Measurements from ENCODE around the gene SNX1.

SNX1 gene

DNA sequence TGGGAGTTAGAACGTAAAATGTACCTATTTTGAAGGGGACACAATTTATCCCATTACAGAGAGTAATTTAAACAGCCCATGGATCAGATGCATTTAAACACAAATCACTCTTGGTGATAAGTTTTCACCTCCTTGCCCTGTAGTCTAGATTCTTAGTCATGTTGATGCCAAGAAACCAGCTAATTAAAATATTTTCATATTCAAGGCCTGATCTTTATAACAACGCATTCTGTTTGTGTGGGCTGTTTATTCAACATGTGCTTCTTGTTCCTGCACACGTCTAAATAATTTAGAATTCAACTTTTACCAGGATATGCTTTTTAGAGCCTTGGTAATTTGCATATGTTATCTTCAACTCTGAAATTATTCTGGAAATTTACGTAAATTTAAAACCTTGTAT lies 25.8 kb downstream of the SNX1 start:
- Histone ChIP-seq H3K4me3 (ENCODE audit: low read depth, low read length) (no peak overlapping the region), H3K36me3 (replicated peaks) (peaks cover 58% of the 10 kb centered on the region), H3K27ac (no peak overlapping the region), H3K27me3 (replicated peaks) (no peaks in the 10 kb centered on the region)
- in situ Hi-C loops (cut with HindIII; ENCODE audit: low pct_ligation_motif_present, low sequenced_read_pairs), result no loop called here
- no peak for DNase-seq
- TF ChIP-seq CTCF (IDR thresholded peaks at IDR 0.05; ENCODE audit: low read depth, low read length, missing control alignments), result no peak

DNA sequence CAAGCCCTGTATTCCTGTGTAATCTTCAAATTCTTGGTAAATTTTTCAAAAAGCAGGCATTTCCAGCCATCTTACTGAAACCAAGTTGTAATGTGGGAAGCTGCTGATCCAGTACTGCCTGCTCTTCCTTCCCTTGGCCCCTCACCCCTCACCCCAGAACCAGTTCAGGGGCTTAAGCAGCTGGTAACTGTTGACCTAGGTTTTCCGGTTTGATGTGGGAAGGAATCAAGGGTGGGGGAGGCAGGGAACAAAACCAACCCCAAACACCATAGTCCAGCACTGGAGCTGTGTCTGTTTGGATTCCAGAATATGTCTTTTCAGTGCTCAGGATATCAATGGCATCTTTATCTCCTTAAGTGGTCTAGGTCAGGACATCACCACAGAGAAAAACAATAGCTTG lies 26.7 kb downstream of the SNX1 start:
- in situ Hi-C loops (cut with HindIII; ENCODE audit: low pct_ligation_motif_present, low sequenced_read_pairs), result no loop called here
- H3K27me3 ChIP-seq (replicated peaks), result no peaks in the 10 kb centered on the region
- no peak for DNase-seq
- H3K36me3 ChIP-seq (replicated peaks), result peaks cover 66% of the 10 kb centered on the region
- no peak overlapping the region for H3K4me3 ChIP-seq (ENCODE audit: low read depth, low read length)
- TF ChIP-seq CTCF (IDR thresholded peaks at IDR 0.05; ENCODE audit: low read depth, low read length, missing control alignments), result no peak
- no peak overlapping the region for H3K27ac ChIP-seq

DNA sequence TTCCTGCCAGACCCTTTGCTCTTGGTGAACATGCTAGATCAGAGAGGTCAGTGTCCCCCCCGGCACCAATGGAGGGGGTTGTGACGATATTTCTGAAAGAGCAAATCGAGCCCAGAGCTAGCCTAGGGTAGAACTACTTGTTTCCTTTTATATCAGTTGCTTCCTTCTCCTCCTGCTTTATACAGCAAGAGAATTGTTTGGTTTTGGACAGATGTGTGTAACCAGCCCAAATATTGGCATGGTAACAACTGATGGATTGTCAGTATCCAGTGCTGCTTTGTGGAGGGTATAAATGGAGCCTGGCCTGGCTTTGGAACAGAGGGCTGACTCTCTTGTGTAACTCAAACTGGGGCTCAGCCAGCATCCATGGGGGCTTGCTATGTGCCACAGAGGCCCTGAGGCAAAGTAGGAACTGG lies 27.2 kb downstream of the SNX1 start:
- no peak for DNase-seq
- H3K4me3 ChIP-seq (ENCODE audit: low read depth, low read length), result no peak overlapping the region
- no peak overlapping the region for H3K27ac ChIP-seq
- in situ Hi-C loops (cut with HindIII; ENCODE audit: low pct_ligation_motif_present, low sequenced_read_pairs), result no loop called here
- no peaks in the 10 kb centered on the region for H3K27me3 ChIP-seq (replicated peaks)
- H3K36me3 ChIP-seq (replicated peaks), result peaks cover 66% of the 10 kb centered on the region
- TF ChIP-seq CTCF (IDR thresholded peaks at IDR 0.05; ENCODE audit: low read depth, low read length, missing control alignments), result no peak

DNA sequence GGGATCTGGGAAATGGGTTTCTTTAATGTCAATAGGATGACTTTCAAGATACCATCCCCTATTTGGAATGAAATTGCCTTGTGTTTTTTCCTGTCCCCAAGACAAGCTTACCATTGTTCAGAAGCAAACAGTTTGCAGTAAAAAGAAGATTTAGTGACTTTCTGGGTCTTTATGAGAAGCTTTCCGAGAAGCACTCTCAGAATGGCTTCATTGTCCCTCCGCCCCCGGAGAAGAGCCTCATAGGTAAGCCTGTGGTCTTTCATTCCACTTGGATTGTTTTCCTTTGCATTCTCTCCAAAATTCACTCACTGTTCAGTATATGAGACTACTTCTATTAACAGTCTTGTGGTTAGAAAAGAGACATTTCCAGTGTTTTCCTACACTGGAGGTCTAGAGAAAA lies 30.2 kb downstream of the SNX1 start:
- Histone ChIP-seq H3K36me3 (replicated peaks) (peaks cover 71% of the 10 kb centered on the region), H3K27me3 (replicated peaks) (no peaks in the 10 kb centered on the region), H3K4me3 (ENCODE audit: low read depth, low read length) (no peak overlapping the region), H3K27ac (no peak overlapping the region)
- DNase-seq, result no peak
- TF ChIP-seq CTCF (IDR thresholded peaks at IDR 0.05; ENCODE audit: low read depth, low read length, missing control alignments), result no peak
- in situ Hi-C loops (cut with HindIII; ENCODE audit: low pct_ligation_motif_present, low sequenced_read_pairs), result no loop called here

DNA sequence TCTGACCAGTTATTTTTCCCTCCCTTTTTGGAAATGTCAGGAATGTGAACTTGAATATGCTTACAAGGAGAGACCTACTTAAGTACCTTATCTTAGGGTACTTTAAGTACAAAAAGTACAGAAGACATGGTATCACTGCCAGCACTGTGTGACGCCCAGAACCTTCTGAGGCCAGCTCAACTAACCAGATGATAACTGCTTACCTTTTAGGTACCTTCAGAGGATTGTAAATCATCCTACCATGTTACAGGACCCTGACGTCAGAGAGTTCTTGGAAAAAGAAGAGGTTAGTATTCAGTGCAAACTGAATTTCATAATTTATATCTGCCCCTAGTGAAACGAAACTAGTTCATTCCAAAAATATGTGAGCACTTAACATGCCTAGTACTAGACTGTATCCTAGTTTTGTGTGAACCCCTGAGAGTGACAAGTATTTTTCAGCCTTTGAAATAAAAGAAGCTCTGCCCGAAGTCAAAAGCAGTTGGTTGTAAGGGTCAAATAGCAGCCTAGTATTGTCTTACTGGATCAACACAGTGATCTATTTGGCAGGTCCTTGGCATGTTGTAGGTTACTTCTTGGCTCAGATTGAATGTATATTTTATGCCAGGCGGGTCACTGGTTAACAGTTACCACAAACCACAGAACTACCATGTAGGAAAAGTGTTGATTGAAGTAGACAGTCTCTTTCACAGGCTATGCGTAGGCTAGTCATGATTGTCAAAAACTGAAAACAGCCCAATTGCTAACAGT lies 31.9 kb downstream of the SNX1 start:
- H3K36me3 ChIP-seq (replicated peaks), result peaks cover 78% of the 10 kb centered on the region

More for the DNA sequence above, 31.9 kb downstream of the SNX1 start:
- H3K27me3 ChIP-seq (replicated peaks), result no peaks in the 10 kb centered on the region
- no peak for DNase-seq
- in situ Hi-C loops (cut with HindIII; ENCODE audit: low pct_ligation_motif_present, low sequenced_read_pairs), result no loop called here
- H3K4me3 ChIP-seq (ENCODE audit: low read depth, low read length), result no peak overlapping the region
- H3K27ac ChIP-seq, result no peak overlapping the region
- TF ChIP-seq CTCF (IDR thresholded peaks at IDR 0.05; ENCODE audit: low read depth, low read length, missing control alignments), result no peak

All from brain microvascular endothelial cell (primary cell).